HG03135 (cell line): Measurements from ENCODE around the gene TFR2.

Source experiments
- ATAC-seq: cut with Tn5 transposase; IDR thresholded peaks from one replicate; pipeline ENCODE4 v1.9.1; 2021; ENCODE audit warnings: mild to moderate bottlenecking, moderate library complexity; ENCODE audit not compliant: unreplicated experiment

TFR2 gene

GRCh38 chr7:100588438-100588837, 52.9 kb downstream of the TFR2 start:
- no peak for ATAC-seq

DNA sequence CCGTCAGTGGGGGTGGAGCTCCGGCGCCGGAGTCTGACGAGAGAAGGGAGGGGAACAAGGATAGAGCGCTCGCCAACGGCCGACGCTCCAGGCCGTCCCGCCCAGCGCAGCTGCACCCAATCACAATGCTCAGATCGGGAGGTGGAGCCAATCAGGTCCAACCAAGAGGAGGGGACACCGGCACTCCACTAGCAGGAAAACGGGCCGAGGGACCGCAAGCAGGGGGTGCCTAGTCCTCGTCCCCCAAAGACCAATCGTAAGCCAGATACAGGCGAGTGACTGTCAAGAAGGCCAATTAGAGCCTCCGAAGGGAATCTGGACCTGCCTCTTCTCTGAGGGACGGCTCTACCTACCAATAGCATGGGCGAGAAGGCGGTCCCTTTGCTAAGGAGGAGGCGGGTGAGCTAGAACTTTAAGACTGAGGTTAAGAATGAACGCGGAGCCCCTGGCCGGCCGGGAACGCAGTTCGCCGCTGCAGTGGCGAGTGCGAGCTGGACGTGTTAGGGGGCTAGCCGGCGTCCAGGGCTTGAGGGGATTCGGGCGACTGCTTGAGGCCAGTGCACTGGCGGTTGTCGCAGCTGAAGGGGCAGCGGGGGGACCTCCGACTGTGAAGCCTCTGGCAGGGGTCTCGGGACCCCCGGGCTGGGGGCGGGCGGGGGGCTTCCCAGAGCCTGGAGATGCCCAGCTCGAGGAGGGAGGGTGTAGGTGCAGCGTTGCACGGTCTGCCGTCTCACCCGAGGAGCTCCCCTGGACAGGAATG, 54.9 kb downstream of the TFR2 start, which contains the start of gene FBXO24:
Gene FBXO24, plus strand, starts transcription at position 63 of the 760 bp plus-strand sequence. Its CDS starts 298 bp downstream, at position 361.
- peak; percentile 82 for ATAC-seq

DNA sequence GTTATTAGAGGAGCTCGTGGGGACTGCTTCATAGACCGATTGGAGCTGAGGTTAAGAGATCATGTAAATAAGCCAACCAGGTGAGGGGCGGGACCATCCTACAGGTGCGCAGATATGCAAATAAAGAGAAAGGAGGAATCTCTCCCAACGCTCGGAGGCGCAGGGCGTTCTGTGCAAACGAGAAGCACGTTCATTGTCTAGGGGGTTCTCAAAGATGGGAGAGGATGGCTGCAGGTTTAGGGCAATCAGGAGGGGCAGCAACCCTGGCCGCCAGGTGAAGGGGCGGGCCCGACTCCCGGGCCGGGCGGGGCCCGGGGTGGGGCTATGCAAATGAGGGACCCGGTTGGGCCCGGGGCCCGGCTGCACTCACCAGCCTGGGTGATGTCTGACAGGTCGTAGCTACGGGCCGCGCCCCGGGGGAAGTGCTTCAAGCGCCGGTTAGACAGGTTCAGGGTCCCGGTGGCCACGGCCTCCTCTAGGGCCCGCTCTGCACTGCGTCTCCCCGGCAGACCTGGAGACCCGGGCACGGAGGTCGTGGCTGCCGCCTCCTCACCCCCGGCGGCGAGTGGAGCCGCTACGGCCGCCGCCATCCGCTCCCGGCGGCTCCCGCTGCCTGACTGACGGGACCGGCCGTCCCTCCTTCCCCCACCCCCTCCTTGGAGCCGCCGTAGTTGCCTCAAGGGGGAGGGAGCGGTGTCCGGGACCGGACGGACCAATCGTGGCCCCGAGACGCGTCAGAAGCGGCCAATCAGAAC, 55.7 kb downstream of the TFR2 start, which contains the start of gene LRCH4:
Gene LRCH4, minus strand, starts transcription at position 619 of the 755 bp plus-strand sequence. Its CDS starts 29 bp downstream, at position 590.
- peak; percentile 19 for ATAC-seq

- no peak for ATAC-seq
Measured at GRCh38 chr7:100584683-100585510, 56.5 kb downstream of the TFR2 start.

- no peak for ATAC-seq
Measured at GRCh38 chr7:100584054-100584682, 57.2 kb downstream of the TFR2 start.

DNA sequence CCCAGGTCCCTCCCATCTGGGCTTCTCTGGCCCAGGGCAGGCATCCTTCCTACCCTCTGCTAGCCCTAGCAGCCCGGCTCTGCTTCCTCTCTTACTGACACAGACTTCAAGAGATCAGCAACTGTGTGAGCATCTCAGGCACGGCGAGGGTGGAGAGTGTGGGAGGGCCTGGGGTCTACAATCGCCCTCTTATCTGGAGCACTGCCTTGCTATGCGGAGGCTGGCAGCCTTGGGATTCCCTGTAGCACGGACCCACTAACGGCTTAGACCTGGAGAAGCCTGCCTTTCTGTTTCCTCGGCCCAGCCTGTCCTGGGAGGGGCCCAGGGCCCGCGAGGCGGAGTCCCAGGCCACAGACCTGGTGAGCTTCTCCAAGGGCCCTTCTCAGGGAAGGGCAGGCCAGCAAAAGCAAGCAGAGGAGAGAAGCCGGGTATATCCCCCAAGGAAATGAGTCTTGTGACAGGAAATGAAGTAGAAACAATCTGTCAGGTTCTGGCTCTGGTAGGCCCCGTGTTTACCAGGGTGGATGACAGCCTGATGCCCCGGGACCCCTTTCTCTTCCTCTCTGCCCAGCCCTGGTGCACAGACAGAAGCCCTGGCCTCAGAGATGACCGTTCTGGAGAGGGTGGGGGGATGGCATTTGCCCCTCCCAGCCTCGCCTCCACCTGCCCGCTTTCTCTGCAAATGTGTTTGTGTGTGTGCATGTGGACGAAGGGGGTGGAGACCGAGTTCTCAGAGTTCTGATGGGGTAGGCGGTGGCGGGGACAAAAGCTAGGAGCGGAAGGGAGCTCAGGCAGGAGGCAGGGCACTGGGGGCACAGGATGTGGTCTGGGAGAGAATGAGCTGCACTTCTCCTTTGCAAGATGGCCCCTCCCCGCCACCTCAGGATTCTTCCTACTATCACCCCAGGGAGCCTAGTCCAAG, 58.0 kb downstream of the TFR2 start:
- no peak for ATAC-seq

DNA sequence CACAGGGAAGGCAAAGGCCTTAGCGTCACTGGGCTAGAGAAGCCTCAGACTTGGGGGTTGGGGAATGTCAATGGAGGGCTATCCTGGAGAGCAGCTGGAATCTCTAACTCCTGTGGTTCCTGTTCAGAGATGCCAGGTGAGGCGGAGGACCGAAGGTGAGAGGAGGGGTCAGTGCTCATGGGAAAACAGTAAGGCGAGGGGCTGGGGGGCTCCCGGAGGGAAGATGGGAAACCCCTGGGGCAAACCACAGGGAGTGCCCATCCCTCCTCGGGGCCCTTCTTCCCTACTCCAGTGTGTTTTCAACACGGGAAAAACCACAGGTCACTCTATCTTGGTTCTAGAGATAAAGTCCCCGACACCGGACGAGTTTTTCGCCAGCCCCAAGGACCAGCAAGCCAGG, 58.7 kb downstream of the TFR2 start:
- no peak for ATAC-seq

GRCh38 chr7:100582041-100582579, 59.2 kb downstream of the TFR2 start:
- no peak for ATAC-seq

DNA sequence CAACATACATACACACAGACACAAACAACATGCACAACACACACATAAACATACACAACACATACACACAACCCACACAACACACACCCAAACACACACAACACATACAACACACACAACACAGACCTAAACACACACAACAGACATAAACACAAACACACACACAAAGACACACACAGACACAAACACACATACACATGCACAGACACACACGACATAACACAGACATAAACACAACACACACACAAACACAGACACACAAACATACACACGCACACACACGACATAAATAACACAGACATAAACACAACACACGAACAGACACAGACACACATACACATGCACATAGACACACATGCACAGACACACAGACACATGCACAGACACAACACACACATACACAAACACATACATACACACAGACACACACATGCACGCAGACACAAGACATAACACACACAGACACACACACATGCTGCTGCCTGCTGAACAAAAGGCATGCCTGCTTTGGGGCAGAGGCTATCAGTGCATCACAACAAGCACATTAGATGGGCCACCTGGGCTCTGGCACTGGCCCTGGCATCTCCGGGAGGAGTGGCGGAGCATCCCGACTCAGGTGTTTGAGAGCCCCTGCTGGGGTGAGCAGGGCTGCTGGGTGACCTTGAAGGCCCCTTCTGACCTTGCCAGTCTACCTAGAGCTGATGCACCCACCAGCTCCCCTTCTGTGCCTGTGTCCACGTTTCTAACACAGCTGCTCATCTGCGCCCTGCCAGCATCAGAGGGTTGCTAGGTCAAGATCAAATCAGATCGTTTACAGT, 60.7 kb downstream of the TFR2 start:
- ATAC-seq: no peak

DNA sequence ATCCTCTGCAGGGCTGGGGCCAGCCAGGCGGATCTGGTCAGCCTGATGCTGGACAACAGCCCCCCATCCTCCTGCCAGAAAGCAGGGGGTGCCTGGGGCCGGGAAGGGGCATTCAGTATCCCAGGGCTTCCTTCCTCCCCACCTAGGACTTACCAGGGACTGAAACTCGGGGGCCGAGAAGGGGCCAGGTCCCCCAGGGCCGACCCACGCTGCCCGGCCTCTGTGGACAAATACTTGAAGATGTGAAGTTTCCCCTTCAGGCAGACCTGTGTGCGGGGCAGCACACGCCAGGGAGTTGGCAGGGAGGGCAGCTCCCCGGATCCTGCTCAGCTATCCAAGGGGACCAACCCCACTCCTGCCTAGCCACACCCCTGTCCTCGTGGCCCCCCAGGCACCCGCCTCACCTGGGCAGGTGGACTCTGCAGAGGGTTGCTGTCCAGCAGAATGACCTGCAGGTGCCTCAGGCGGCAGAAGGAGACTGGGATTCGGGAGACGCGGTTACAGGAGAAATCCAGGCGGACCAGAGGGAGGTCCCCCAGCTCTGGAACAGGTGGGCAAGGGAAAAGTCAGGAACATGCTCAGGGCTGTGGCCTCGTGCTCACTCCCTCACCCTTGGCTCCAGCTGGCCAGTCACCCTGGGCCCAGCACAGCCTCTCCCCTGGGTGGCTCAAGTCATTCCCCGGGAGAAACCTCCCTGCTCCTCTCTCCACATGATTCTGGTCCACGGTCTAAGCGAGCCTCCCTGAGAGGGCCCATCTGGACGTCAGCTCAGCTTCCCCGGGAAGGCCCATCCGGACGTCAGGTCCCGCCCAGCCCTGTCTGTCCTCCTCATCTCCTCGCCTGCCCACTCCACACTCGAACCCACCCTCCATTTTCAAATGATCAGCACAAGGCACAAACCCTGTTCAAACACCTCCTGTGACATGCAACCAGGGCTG, 62.8 kb downstream of the TFR2 start:
- no peak for ATAC-seq

GRCh38 chr7:100577507-100577906, 63.8 kb downstream of the TFR2 start:
- ATAC-seq: no peak

DNA sequence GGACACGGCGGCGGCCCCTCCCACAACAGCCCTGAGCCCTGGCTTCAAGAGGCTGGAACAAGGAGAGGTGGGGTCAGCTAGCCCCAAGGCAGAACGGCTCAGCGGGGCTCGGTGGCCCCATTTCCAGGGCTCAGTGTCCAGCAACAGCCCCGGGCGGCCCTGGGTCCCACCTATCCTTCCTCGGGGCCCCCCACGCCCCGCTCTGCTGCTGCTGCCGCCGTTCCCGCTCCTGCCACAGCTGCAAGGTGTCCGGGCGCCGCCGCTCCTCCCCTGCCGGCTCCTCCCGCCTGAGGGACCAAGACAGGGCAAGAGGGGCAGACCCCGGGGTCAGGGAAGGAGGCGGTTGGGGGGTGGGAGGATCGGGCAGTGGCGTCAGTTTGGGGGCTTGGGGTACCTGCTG, 64.2 kb downstream of the TFR2 start:
- no peak for ATAC-seq

DNA sequence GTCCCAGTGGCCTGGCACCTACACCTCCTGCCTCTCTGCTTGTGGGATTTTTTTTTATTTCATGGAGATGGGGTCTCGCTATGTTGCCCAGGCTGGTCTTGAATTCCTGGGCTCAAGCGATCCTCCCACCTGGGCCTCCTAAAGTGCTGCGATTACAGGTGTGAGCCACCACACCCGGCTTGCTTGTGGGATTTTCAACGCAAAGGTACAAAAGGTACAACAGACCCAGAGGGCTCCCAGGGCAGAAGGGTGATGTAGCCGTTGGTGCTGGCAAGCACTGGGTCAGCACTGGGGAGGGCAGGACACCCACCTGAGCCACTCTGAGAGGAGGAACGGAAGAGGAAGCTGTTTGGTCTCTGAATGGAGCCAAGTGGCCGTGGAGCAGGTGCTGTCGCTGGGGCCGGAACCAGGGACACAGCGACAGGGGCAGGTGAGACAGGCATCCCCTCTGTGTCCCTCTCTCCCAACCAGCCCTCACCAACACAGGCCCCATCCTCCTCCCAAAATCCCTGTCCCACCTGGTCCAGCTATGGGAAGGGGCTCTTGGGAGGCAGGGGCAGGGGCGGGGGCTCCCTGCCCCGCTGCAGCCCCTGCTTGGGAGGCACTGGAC, 64.9 kb downstream of the TFR2 start:
- ATAC-seq: no peak

GRCh38 chr7:100575746-100576383, 65.5 kb downstream of the TFR2 start:
- no peak for ATAC-seq

GRCh38 chr7:100575206-100575631, 66.1 kb downstream of the TFR2 start:
- ATAC-seq: no peak

GRCh38 chr7:100574362-100575205, 66.8 kb downstream of the TFR2 start:
- no peak for ATAC-seq
